ENCODE data around the gene RAD50.
"Not testable (repeated sequence)": the region's sequence is repeated elsewhere in the genome, so short reads cannot be mapped to it uniquely, and the experiment has no call there.

RAD50 gene

GRCh38 chr5:132557478-132558172, 848 bp downstream of the RAD50 start:
- no peak for DNase-seq (ENCODE audit: low read depth)

- DNase-seq (ENCODE audit: low read depth) = no peak
Measured at GRCh38 chr5:132559383-132560060, 2.7 kb downstream of the RAD50 start.

- DNase-seq (ENCODE audit: low read depth) = no peak
Measured at GRCh38 chr5:132561601-132562000, 4.8 kb downstream of the RAD50 start.

- not testable (repeated sequence) for DNase-seq (ENCODE audit: low read depth)
Measured at GRCh38 chr5:132564555-132564954, 7.8 kb downstream of the RAD50 start.

- no peak for DNase-seq (ENCODE audit: low read depth)
Measured at GRCh38 chr5:132566657-132567056, 9.9 kb downstream of the RAD50 start.

- no peak for DNase-seq (ENCODE audit: low read depth)
Measured at GRCh38 chr5:132576123-132576522, 19.3 kb downstream of the RAD50 start.

GRCh38 chr5:132584560-132584959, 27.8 kb downstream of the RAD50 start:
- not testable (repeated sequence) for DNase-seq (ENCODE audit: low read depth)

- DNase-seq (ENCODE audit: low read depth) = no peak
Measured at GRCh38 chr5:132586063-132586462, 29.3 kb downstream of the RAD50 start.

- no peak for DNase-seq (ENCODE audit: low read depth)
Measured at GRCh38 chr5:132589467-132589866, 32.7 kb downstream of the RAD50 start.

- DNase-seq (ENCODE audit: low read depth) = no peak
Measured at GRCh38 chr5:132591145-132591544, 34.4 kb downstream of the RAD50 start.

- no peak for DNase-seq (ENCODE audit: low read depth)
Measured at GRCh38 chr5:132592521-132592920, 35.7 kb downstream of the RAD50 start.

GRCh38 chr5:132594170-132594569, 37.4 kb downstream of the RAD50 start:
- DNase-seq (ENCODE audit: low read depth) = no peak

GRCh38 chr5:132595624-132596023, 38.8 kb downstream of the RAD50 start:
- DNase-seq (ENCODE audit: low read depth) = no peak

- DNase-seq (ENCODE audit: low read depth) = no peak
Measured at GRCh38 chr5:132601071-132601728, 44.4 kb downstream of the RAD50 start.

- DNase-seq (ENCODE audit: low read depth) = no peak
Measured at GRCh38 chr5:132607095-132607494, 50.3 kb downstream of the RAD50 start.

- DNase-seq (ENCODE audit: low read depth) = no peak
Measured at GRCh38 chr5:132608107-132608506, 51.3 kb downstream of the RAD50 start.

GRCh38 chr5:132611965-132612364, 55.2 kb downstream of the RAD50 start:
- DNase-seq (ENCODE audit: low read depth) = no peak

GRCh38 chr5:132612846-132613245, 56.1 kb downstream of the RAD50 start:
- DNase-seq (ENCODE audit: low read depth) = no peak

GRCh38 chr5:132621699-132622098, 64.9 kb downstream of the RAD50 start:
- no peak for DNase-seq (ENCODE audit: low read depth)

GRCh38 chr5:132622608-132623007, 65.8 kb downstream of the RAD50 start:
- DNase-seq (ENCODE audit: low read depth) = no peak

- no peak for DNase-seq (ENCODE audit: low read depth)
Measured at GRCh38 chr5:132627470-132627869, 70.7 kb downstream of the RAD50 start.

- no peak for DNase-seq (ENCODE audit: low read depth)
Measured at GRCh38 chr5:132628814-132629213, 72.0 kb downstream of the RAD50 start.

GRCh38 chr5:132629230-132629944, 72.6 kb downstream of the RAD50 start:
- DNase-seq (ENCODE audit: low read depth) = no peak

All from activated T-cell treated with anti-CD3 and anti-CD28 coated beads for 48 hours (primary cell).